ENCODE results near the gene RNF157.

DNA sequence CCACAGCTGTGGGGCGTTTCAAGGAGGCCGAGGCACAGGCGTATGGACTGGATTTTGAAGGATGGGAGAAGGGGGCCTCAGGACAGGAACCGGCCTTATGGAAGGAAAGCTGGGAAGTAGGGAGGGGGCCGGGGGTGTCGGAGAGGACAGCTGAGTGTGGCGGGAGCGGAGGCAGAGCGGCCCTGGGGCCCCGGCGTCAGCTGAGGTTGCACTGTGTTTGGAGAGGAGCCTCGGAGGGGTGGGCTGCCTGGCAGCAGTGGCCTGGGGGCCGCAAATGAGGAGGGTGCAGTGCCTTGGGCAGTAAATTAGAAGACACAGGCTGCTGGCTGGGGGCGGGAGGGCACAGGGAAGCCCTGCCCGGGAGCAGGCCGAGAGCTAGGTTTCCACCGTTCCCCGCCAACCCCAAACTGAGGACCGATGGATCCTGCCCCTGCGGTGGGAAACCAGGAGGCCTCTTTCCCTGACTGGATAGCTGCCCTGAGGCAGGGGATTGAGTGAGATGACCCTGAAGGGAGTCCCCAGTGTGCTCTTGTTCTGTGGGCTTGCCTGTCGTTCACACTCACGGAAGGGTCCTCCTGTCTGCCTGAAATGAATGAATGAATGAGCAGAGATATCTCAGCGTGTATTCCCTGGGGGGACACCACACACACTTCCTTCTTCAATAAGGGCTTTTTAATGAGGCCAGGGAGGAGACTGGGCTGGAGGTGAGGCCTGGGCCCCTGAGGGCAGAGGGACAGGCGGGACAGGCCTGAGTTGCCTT lies 117.7 kb downstream of the RNF157 start:
- TF ChIP-seq, protein P1, sequence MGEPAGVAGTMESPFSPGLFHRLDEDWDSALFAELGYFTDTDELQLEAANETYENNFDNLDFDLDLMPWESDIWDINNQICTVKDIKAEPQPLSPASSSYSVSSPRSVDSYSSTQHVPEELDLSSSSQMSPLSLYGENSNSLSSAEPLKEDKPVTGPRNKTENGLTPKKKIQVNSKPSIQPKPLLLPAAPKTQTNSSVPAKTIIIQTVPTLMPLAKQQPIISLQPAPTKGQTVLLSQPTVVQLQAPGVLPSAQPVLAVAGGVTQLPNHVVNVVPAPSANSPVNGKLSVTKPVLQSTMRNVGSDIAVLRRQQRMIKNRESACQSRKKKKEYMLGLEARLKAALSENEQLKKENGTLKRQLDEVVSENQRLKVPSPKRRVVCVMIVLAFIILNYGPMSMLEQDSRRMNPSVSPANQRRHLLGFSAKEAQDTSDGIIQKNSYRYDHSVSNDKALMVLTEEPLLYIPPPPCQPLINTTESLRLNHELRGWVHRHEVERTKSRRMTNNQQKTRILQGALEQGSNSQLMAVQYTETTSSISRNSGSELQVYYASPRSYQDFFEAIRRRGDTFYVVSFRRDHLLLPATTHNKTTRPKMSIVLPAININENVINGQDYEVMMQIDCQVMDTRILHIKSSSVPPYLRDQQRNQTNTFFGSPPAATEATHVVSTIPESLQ (CRISPR knock-in tag; conservative IDR thresholded peaks at IDR 0.05) = no peak
- no peak for TF ChIP-seq U2AF2 (IDR thresholded peaks at IDR 0.05; ENCODE audit: low read depth, low read length)
- no peak for TF ChIP-seq SP1 (IDR thresholded peaks at IDR 0.05)
- TF ChIP-seq SP1 (CRISPR knock-in tag; IDR thresholded peaks at IDR 0.05) = no peak
